ENCODE measurements around the gene HSD17B11. TPM values are rescaled to one million over a fixed set of nuclear protein-coding genes. Genes with fewer than 3 reads are reported as not detected.
"Not testable (repeated sequence)": the region's sequence is repeated elsewhere in the genome, so short reads cannot be mapped to it uniquely, and the experiment has no call there.

Gene HSD17B11
- total and polyA plus RNA-seq, 2 of the 8 experiments (the other 6 are each of a cell fraction or from before 2014, with no cell fraction given), result 6.0 to 9.0 TPM

DNA sequence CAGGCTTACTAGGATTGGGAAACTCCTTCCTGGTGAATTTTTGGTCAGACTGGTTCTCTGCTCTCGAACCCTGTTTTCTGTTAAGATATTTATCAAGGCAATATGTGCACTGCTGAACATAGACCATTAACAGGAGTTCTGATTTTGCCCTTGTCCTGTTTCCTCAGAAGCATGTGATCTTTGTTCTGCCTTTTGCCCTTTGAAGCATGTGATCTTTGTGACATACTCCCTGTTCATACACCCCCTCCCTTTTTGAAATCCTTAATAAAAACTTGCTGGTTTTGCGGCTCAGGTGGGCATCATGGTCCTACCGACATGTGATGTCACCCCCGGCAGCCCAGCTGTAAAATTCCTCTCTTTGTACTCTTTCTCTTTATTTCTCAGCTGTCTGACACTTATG is 27.4 kb upstream of the HSD17B11 start:
- H3K36me3 ChIP-seq (ENCODE audit: control insufficient read depth in 2 of 4, insufficient read depth in 4 of 4, low read length in 3 of 4); H2BK5ac ChIP-seq (ENCODE audit: low read depth, low read length); H4K5ac ChIP-seq (ENCODE audit: insufficient read length, low read depth, low read length); H3K14ac ChIP-seq (ENCODE audit: insufficient read length); FAIRE-seq; H3K9ac ChIP-seq (replicated peaks in 1 of 4; ENCODE audit: extremely low read depth in 1 of 4, low read depth in 3 of 4, low read length in 3 of 4); H3K18ac ChIP-seq (ENCODE audit: extremely low read depth, low read length); H3K79me2 ChIP-seq (ENCODE audit: control insufficient read depth in 1 of 2, insufficient read depth in 2 of 2, low read length in 2 of 2); H3K23ac ChIP-seq (ENCODE audit: insufficient read length); H2BK12ac ChIP-seq (ENCODE audit: low read depth, low read length); H3K23me2 ChIP-seq (ENCODE audit: low read depth, low read length); H2BK20ac ChIP-seq (ENCODE audit: low read length); H2BK120ac ChIP-seq (replicated peaks; ENCODE audit: low read depth, low read length); H3K27ac ChIP-seq (ENCODE audit: low read depth, low read length); H3K79me1 ChIP-seq (ENCODE audit: low read depth, low read length); H3K56ac ChIP-seq (replicated peaks; ENCODE audit: insufficient read length, low read depth, low read length); H3K27me3 ChIP-seq (replicated peaks in 1 of 4; ENCODE audit: control insufficient read depth in 3 of 4, extremely low read depth in 1 of 4, insufficient read depth in 3 of 4, low read length in 3 of 4); H3K4ac ChIP-seq (replicated peaks; ENCODE audit: insufficient read length, low read depth, low read length); H4K8ac ChIP-seq (ENCODE audit: extremely low read depth, insufficient read depth, low read length); H2BK15ac ChIP-seq (ENCODE audit: low read length); DNase-seq (ENCODE audit: low read depth in 1 of 2, low spot score in 2 of 2); POLR2A ChIA-PET (ENCODE audit: partially characterized antibody); H4K20me1 ChIP-seq (replicated peaks in 1 of 2; ENCODE audit: control insufficient read depth in 1 of 2, insufficient read depth in 2 of 2, low read length in 2 of 2); H3K9me3 ChIP-seq (ENCODE audit: insufficient read depth in 2 of 2, low read depth in 1 of 2, low read length in 1 of 2); H2AK5ac ChIP-seq (ENCODE audit: low read depth, low read length); H2AFZ ChIP-seq (ENCODE audit: low read length); H3K4me2 ChIP-seq (ENCODE audit: insufficient read depth in 1 of 2, low read depth in 2 of 2, low read length in 2 of 2); H4K91ac ChIP-seq (replicated peaks; ENCODE audit: insufficient read length, low read length); H3K4me3 ChIP-seq (ENCODE audit: extremely low read depth in 1 of 4, insufficient read depth in 2 of 4, low read depth in 3 of 4, low read length in 4 of 4): not testable (repeated sequence)
- H3K4me1 ChIP-seq (replicated peaks in 1 of 4; ENCODE audit: control insufficient read depth in 3 of 4, insufficient read depth in 4 of 4, low read length in 3 of 4), result peaks cover 2 to 19% (median 9%) of the 10 kb centered on the region in 4 experiments; a peak in 6 of 7 replicates
- CTCF ChIA-PET (ENCODE audit: partially characterized antibody), result interaction anchor here (1.2 kb wide), 1 partner anchor 291 kb away, joined by 3 read pairs; no protein-coding TSS in a partner anchor
- WGBS, 2 experiments (ENCODE audit: extremely low coverage in 1 of 2, insufficient coverage in 1 of 2, insufficient read length in 1 of 2, insufficient replicate concordance in 2 of 2, low coverage in 1 of 2, low lambda C conversion rate in 2 of 2, missing lambda C conversion rate in 1 of 2), result 92% methylated on average over 4 of the region's 4 CpGs; no CpG with 5 or more reads in 1 of the 2 experiments

Data from H1 (cell line).